GM18519 (cell line): ENCODE data around the gene DLG2.

Experiments
- ATAC-seq: cut with Tn5 transposase; IDR thresholded peaks from one replicate; pipeline ENCODE4 v1.9.1; 2021; ENCODE audit warnings: mild to moderate bottlenecking, moderate library complexity; ENCODE audit not compliant: unreplicated experiment, low FRiP score

Gene DLG2

DNA sequence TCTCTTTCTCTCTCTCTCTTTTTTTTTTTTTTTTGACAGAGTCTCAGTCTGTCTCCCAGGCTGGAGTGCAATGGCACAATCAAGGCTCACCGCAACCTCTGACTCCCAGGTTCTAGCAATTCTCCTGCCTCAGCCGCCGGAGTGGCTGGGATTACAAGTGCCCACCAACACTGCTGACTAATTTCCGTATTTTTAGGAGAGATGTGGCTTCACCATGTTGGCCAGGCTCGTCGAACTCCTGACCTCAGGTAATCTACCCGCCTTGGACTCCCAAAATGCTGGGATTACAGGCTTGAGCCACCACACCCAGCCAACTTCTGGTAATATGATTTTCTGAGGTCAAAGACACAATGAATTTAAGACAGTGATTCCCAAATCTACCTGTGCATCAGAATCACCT, 1681.2 kb downstream of the DLG2 start:
- ATAC-seq = no peak

DNA sequence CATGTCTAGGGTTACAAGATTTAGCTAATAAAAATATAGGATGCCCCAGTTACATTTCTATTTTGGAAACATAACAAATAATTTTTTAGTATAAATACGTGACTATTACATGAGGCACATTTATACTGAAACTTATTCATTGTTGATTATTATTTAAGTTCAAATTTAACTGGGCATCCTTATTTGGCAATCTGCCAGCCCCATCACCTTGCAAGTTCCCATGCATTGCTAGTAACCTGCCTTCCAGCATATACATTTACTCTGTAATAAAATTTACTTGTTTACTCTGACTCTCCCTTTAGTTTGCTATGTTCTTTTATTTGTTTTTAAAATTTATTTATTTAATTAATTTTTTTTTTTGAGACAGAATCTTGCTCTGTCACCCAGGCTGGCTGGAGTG, 1686.1 kb downstream of the DLG2 start:
- ATAC-seq = no peak

DNA sequence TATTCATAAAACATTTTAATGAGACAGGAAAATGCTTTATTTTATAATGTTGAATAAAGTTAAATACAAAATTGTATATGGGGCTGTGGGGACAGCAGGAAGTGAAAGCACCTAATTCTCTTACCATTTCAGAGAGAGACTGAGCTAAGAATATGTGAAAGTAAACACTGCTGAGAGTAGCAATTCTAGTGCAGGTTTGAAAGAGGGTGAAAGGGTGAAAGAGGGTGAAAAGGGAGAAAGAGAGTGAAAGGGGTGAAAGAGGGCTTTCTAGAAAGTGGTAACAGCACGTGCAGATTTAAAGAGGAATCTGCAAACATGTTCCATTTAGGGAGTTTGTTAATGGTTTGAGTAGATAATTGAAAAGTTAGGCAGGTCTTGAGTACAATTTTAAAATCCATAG, 1689.0 kb downstream of the DLG2 start:
- ATAC-seq = peak; percentile 77

GRCh38 chr11:83933008-83933407, 1694.1 kb downstream of the DLG2 start:
- ATAC-seq = no peak

- ATAC-seq = no peak
Observed at GRCh38 chr11:83927422-83927821, 1699.7 kb downstream of the DLG2 start.

DNA sequence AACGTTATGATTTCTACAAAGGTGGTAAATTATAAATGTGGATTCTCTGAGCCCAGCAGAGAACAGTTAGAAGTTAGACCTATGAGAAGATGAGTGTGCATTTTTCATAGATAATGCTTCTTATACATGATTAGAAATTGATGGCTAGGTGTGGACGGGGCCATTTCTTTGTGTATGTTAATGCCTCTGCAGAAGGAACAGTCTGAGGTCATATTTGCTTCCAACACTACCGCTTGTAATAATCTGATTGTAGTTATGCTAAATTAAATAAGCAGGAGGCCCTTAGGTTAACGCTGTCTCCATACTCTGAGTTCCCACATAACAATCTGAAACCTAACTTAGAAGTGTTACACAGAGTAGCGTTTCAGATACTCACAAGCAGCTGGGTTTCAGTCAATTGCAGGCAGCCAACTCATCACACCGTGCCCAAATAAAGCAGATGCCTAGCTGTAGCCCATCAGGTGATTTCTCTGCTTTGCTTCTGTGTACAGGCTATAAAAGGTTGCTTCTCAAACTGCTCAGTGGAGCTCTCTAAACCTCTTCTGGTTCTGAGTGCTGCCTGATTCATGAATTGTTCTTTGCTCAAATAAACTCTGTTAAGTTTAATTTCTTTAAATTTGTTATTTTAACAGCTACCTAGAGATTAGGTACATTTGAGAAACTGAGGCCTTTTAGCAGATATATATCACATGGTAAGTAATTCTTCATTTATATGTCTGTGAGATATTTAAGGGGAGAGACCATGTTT, 1702.2 kb downstream of the DLG2 start:
- no peak for ATAC-seq

GRCh38 chr11:83923961-83924360, 1703.2 kb downstream of the DLG2 start:
- no peak for ATAC-seq

- ATAC-seq = no peak
Observed at GRCh38 chr11:83922953-83923352, 1704.2 kb downstream of the DLG2 start.

- no peak for ATAC-seq
Observed at GRCh38 chr11:83922318-83922717, 1704.8 kb downstream of the DLG2 start.

DNA sequence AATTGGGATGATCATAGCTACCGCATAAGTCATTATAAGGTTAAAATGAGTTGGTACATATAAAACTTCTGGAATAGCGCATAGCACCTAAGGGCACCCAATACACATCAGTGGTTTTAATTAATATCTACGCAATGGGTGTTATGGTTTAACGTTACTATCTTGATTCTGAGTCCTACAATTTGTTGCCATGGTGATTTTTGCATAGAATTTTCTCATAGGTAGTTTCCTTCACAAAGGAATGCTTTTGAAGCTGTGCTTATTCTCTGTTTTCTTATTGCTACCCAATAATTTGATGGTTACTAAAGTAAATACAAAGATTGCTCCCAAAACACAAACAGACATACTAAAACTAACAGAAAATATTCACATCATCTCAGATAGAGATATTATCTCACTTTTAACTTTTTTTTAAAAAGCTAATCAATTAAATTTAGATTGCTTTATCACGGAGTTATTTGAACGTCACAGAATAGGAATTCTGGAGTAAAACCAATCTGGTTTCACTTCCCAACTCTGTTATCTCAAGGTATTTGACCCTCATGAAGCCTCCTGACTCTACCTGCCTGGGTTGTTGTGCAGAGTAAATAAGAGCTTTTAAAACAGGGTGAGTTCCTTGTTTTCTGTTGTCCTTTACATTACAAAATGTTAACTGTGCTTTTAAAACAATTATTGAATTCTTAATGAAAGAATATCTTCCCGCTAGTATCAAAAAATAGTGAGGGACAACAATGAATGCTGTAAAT, 1705.5 kb downstream of the DLG2 start:
- no peak for ATAC-seq

GRCh38 chr11:83918476-83918875, 1708.7 kb downstream of the DLG2 start:
- ATAC-seq = no peak

- no peak for ATAC-seq
Observed at GRCh38 chr11:83914995-83915394, 1712.1 kb downstream of the DLG2 start.

DNA sequence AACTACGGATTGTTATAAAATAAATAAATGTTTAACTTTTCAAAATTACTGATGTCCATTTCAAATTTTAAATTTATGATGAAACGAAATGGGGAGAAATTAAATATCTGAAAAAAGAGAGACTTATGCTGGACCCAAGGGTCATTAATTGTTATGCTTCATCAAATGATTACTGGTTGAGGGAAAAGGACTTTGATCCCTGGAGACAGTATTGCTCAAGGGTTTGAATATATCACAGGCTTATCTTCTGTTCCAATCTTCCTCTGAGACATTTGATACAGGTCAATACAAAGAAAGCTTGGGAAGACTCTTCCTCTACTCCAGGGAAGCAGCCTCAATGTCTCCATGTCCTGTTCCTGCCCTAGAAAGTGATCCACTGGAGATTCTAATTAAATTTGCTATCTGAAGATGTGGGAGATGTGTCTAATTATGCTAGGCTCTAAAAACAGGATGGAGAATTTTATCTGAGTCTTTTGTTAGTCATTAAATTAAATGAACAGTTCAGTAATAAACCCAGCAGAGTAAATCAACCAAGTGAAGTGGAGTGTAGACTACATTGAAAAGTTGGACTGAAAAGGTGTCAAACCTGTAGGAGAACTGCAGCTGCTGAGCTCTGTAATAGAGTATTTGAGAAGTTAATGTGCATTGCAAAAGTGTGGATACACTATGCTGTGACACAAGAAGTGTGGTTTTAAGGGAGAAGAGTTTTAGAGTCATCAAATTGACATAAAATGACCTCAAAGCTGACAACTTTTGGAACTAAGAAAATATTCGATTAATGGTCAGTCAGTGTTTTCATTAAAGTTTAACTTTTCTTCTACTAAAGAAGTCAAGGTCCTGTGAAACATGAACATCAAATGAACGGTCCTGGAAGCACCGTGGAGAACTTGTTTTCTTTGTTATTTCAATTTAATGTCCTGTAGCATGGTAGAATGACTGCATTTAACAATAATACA, 1717.3 kb downstream of the DLG2 start:
- no peak for ATAC-seq

- no peak for ATAC-seq
Observed at GRCh38 chr11:83908298-83908856, 1718.8 kb downstream of the DLG2 start.

DNA sequence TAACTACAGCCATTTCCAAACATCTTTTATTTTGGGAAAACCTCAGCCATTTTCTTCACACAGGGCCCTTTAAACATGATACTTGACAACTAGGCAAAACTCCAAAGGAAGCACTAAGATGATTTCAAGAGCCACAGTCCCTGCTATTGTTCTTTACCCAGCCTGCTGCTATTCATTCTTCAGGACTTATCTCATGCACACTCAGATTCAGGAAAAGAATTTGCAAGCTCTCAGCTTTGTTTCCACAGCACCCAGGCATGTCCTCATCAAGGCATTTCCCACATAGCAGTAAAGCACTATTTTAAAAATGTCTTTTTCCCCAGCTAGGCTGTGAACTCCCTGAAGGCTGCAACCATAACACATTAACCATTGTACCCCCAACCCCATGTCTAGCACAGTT, 1731.6 kb downstream of the DLG2 start:
- no peak for ATAC-seq

DNA sequence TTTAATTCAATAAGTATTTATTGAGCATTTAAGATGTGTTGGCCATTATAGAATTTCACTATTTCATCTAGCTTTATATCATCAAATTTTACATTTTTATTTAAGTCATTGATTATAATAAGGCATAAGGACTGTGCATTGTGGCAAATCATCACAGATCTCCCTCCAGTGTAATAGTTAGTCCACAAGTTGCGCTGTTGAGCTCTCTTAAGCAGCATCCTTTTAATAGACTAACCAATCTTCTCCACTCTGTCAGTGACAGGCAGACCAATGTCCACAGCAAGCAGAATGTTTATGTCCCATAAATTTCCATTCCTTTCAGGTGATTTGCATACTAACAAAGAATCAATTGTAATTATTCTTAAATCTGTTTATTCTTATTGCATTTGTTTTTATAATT, 1745.7 kb downstream of the DLG2 start:
- peak; percentile 75 for ATAC-seq

DNA sequence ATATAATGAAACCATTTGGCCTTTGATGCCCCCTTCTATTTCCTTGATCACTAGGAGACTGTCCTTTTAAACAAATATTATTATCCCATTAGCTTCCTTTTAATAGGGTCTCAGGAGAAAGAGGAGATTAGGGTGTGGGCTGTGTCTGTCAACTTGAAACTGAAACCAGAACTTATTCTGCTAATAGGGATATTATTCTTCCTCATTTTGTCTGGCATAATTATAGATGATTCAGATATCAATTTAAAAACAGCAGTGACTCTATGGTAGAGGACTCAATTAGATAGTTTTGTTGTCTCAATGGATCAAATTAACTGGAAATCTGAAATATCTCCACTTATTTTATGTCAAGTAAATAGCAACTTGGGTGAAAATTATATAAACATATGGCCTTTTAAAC, 1756.1 kb downstream of the DLG2 start:
- no peak for ATAC-seq

- ATAC-seq = no peak
Observed at GRCh38 chr11:83866655-83867054, 1760.5 kb downstream of the DLG2 start.

- no peak for ATAC-seq
Observed at GRCh38 chr11:83865636-83866461, 1761.3 kb downstream of the DLG2 start.
